ENCODE data around the gene ERAP2. TPM values are rescaled to one million over a fixed set of nuclear protein-coding genes. Genes with fewer than 3 reads are reported as not detected.

Gene ERAP2
- total and polyA plus RNA-seq, 2 of the 13 experiments (the other 11 are each of a cell fraction or from before 2014, with no cell fraction given), result 12.8 to 16.6 TPM

DNA sequence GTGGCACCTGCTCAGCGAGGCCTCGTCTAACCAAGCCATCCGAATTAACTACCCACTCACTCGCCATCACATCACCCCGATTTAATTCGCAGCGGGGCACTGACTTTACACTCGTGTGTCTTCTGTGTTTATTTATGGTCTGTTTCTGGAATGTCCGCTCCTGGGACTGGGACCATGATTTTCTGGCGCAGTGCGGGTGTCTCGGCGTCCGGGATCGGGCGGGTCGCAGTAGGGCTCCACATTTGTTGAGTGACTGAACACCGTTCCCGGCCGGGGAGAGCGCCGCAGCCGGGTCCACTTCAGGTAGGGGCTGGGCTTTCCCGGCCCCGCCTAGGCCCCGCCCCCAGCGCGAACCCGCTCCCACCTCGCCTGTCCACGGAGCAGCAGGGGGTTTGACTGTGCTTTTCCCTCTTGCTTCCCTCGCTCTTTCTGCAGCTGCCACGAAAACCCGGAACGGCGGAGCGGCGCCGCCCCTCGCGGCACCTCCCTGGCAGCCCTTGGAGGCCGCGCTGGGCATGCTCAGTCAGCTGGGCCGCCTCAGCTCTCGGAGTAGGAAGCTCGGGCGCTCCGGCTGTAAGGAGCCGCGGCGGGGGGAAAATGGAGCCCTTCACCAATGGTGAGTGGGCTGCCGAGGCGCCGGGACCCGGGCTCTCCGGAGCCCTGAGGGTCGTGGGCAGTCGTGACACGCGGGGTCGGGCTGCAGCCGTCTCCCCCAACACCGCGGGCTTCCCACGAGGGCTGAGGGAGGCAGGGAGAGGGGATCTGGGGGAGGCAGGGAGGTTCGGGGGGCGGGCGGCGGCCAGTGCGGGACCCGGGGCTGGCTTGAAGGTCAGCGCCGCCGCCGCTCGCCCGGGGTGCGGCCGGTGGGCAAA, 59.5 kb downstream of the ERAP2 start, which contains the start of gene LNPEP (continued):
- TF ChIP-seq ZNF136 (CRISPR knock-in tag; IDR thresholded peaks at IDR 0.05; ENCODE audit: low read depth) (no peak), ZNF543 (CRISPR knock-in tag; IDR thresholded peaks at IDR 0.05) (no peak), ZNF30 (CRISPR knock-in tag; IDR thresholded peaks at IDR 0.05) (no peak), PHF20 (CRISPR knock-in tag; IDR thresholded peaks at IDR 0.05) (no peak), ZNF343 (CRISPR knock-in tag; IDR thresholded peaks at IDR 0.05) (peak; percentile 24; the same call in 1 of the 2 replicates), ZBTB7B (CRISPR knock-in tag; IDR thresholded peaks at IDR 0.05) (peak; percentile 95), NR2F2 (IDR thresholded peaks at IDR 0.05; ENCODE audit: borderline replicate concordance, low read depth) (peak; percentile 43; the same call in 1 of the 2 replicates), SAFB2 (CRISPR knock-in tag; IDR thresholded peaks at IDR 0.05; ENCODE audit: borderline replicate concordance, low read depth) (no peak), HDAC6 (IDR thresholded peaks at IDR 0.05; ENCODE audit: low read depth, low read length) (no peak), YEATS2 (CRISPR knock-in tag; IDR thresholded peaks at IDR 0.05; ENCODE audit: borderline replicate concordance) (peak; percentile 72), BHLHE40 (IDR thresholded peaks at IDR 0.05; ENCODE audit: low read length) (no peak), MED13 (CRISPR knock-in tag; IDR thresholded peaks at IDR 0.05) (peak; percentile 56; the same call in 1 of the 2 replicates), ZNF652 (CRISPR knock-in tag; IDR thresholded peaks at IDR 0.05; ENCODE audit: borderline replicate concordance, low read depth) (no peak), MTA3 (CRISPR knock-in tag; IDR thresholded peaks at IDR 0.05) (no peak), CENPT (CRISPR knock-in tag; IDR thresholded peaks at IDR 0.05; ENCODE audit: low read depth) (no peak), ZNF430 (CRISPR knock-in tag; IDR thresholded peaks at IDR 0.05) (peak; percentile 17), ZSCAN25 (CRISPR knock-in tag; IDR thresholded peaks at IDR 0.05) (no peak), ZNF781 (CRISPR knock-in tag; IDR thresholded peaks at IDR 0.05; ENCODE audit: borderline replicate concordance, not compliant biosample characterization) (peak; percentile 16), SP5 (CRISPR knock-in tag; IDR thresholded peaks at IDR 0.05; ENCODE audit: borderline replicate concordance, low read depth) (peak; percentile 90), HMGA1 (CRISPR knock-in tag; conservative IDR thresholded peaks at IDR 0.05) (no peak), CEBPB (IDR thresholded peaks at IDR 0.05; ENCODE audit: borderline replicate concordance, low read depth, low read length) (no peak), ZBTB3 (CRISPR knock-in tag; IDR thresholded peaks at IDR 0.05; ENCODE audit: borderline replicate concordance, low read depth) (no peak)
- TF ChIP-seq, protein P1, sequence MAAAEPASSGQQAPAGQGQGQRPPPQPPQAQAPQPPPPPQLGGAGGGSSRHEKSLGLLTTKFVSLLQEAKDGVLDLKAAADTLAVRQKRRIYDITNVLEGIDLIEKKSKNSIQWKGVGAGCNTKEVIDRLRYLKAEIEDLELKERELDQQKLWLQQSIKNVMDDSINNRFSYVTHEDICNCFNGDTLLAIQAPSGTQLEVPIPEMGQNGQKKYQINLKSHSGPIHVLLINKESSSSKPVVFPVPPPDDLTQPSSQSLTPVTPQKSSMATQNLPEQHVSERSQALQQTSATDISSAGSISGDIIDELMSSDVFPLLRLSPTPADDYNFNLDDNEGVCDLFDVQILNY (CRISPR knock-in tag; conservative IDR thresholded peaks at IDR 0.05), result 0 out of 2 replicates have a peak, but pooled peaks have one; percentile 38
- TF ChIP-seq, protein P2, sequence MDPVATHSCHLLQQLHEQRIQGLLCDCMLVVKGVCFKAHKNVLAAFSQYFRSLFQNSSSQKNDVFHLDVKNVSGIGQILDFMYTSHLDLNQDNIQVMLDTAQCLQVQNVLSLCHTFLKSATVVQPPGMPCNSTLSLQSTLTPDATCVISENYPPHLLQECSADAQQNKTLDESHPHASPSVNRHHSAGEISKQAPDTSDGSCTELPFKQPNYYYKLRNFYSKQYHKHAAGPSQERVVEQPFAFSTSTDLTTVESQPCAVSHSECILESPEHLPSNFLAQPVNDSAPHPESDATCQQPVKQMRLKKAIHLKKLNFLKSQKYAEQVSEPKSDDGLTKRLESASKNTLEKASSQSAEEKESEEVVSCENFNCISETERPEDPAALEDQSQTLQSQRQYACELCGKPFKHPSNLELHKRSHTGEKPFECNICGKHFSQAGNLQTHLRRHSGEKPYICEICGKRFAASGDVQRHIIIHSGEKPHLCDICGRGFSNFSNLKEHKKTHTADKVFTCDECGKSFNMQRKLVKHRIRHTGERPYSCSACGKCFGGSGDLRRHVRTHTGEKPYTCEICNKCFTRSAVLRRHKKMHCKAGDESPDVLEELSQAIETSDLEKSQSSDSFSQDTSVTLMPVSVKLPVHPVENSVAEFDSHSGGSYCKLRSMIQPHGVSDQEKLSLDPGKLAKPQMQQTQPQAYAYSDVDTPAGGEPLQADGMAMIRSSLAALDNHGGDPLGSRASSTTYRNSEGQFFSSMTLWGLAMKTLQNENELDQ (CRISPR knock-in tag; IDR thresholded peaks at IDR 0.05; ENCODE audit: borderline replicate concordance), result no peak
- TF ChIP-seq, protein P3, sequence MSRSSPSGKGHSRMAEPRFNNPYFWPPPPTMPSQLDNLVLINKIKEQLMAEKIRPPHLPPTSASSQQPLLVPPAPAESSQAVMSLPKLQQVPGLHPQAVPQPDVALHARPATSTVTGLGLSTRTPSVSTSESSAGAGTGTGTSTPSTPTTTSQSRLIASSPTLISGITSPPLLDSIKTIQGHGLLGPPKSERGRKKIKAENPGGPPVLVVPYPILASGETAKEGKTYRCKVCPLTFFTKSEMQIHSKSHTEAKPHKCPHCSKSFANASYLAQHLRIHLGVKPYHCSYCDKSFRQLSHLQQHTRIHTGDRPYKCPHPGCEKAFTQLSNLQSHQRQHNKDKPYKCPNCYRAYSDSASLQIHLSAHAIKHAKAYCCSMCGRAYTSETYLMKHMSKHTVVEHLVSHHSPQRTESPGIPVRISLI (CRISPR knock-in tag; IDR thresholded peaks at IDR 0.05; ENCODE audit: borderline replicate concordance), result no peak

Measured in HepG2 (cell line).